ENCODE measurements around the gene ANXA11.
A peak's percentile ranks its signal among the peaks of the same experiment; 100 is the strongest.
"Not testable (repeated sequence)": the region's sequence is repeated elsewhere in the genome, so short reads cannot be mapped to it uniquely, and the experiment has no call there.

Gene ANXA11

DNA sequence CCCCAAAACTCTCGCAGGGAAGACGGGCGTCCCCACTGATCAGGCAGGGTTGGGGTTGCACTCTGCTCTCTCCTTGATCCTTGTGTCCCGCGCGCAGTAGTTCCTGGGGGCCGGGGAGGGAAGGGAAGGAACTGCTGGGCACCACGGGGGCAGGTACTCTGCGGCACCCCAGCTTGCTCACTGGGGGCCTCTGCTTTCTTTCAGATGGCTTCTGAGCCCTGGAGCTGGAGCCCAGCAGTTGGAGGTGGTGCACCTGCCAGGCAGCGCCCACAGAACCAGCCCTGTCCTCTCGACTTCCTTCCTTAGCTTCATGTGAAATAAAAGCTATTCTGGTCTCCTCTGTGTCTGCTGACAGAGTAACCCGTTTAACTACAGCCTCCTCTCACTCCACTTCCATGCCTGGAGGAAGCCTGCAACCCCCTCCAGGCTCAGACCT, 60.6 kb downstream of the ANXA11 start:
- peak; percentile 24 for DNase-seq

DNA sequence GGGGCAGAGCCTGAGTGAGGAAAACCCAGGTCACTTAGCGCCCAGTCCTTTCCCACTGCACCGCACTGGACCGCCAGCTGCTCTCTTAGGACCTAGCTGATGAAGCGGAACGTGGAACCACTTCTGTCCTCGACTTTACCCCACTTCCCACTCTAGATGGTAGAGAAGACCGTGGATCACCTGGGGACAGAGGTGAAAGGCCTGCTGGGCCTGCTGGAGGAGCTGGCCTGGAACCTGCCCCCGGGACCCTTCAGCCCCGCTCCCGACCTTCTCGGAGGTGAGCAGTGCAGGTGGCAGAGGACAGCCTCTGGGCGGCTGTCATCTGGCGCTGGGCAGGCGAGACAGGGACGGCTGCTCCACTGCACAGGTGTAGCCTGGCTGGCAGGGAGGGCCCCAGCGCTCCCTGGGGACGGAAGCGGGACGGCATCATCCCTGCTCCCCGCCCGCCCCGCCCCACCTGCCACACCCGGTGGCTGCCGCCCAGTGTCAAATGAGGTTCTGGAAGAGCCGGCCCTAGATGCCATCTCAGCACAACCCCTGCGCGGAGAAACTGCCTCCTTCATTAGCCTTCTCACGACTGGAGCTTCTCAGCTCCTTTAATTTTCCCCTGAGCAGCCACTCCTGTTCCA, 61.2 kb downstream of the ANXA11 start:
- DNase-seq, result peak; percentile 27

- no peak for DNase-seq
These were observed 63.5 kb downstream of the ANXA11 start for GRCh38 chr10:80141696-80142460.

DNA sequence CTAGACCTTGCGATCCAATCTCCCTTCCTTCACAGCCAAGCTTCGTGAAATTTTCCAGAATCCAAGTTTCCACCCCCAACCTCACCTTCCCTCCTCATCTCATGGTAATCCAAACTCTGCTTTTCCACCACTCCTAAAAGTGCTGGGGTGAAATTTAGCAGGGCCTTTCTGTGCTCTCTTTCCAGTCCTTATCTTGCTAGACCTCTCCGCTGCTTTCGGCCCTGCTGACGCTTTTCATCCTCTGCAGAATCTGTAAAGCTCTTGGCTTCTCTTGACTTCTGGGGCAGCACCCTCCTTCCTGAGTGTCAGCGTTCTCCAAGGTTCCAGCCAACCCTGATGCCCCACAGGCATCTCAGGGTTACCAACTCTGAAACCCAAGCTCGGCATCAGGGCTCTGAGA, 65.1 kb downstream of the ANXA11 start:
- no peak for DNase-seq

DNA sequence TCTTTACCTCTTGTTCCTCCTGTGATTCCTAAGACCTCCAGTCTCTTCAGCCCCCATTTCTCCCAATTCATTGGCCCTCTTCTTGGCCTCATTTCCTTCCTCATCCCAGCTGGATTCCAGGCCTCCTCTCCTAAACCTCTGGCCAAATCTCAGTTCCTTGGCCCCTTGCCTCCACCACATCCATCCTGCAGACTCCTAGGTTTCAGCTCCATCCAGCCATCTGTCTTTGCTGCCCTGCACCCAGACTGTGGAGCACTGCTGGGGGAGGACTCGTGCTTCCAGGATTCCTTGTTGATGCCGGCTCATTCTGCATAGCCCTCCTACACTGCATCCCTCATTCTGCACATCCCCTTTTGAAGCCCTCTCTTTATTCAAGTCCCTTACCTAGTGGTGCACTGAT, 66.1 kb downstream of the ANXA11 start:
- no peak for DNase-seq

GRCh38 chr10:80137920-80138319, 67.4 kb downstream of the ANXA11 start:
- no peak for DNase-seq

GRCh38 chr10:80137031-80137862, 68.1 kb downstream of the ANXA11 start:
- no peak for DNase-seq

DNA sequence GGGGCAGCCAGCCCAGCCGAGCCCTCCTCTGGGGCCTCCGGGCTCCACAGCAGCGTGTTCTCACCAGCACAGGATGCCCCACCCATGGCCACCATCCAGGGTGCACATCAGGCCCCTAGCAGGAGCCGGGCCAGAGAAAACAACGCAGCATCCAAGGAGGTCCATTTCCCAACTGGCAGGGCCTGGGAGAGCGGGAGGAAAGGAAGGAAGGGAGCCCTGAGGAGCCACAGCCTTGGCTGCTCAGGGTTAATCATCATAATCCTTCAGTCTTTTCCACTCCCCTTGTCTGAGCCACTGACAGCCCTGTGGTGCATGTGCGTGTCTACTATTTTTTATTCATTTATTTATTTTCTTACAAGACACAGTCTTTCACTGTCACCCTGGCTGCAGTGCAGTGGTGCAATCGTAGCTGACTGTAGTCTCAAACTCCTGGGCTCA, 69.2 kb downstream of the ANXA11 start:
- DNase-seq, result no peak

DNA sequence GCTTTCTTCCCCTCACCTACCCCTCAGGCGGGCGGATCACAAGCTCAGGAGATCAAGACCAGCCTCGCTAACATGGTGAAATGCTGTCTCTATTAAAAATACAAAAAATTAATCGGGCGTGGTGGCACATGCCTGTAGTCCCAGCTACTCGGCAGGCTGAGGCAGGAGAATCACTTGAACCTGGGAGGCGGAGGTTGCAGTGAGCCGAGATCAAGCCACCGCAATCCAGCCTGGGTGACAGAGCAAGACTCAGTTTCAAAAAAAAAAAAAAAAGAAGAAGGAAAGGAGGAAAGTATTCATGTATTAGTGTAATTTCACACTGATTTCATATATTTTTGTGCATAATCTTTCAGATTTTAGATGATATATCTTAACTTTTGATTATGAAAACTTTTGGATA, 71.7 kb downstream of the ANXA11 start:
- not testable (repeated sequence) for DNase-seq

DNA sequence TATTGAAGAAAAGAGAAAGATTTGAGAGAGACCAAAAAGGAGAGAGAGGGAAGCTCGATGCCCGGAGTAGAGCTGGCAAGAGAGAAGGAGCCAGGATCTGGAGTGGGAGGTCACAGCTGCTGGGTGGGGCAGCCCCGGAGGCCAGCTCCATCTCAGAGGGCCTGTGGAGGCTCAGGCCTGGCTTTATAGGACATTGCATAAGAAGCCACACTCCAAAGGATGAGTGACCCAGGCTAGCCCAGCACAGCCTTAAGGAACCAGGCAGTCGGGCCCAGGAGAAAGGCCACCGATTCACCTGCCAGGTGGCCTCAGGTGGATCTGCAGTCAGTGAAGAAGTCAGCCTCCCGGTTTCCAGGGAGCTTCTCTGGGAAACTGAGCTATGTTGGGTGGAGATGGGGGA, 72.1 kb downstream of the ANXA11 start:
- no peak for DNase-seq

- DNase-seq, result no peak
These were observed 72.8 kb downstream of the ANXA11 start, which contains the start of gene PLAC9 for GRCh38 chr10:80132299-80133139. Gene PLAC9, plus strand, starts transcription at chr10:80132730. Its CDS starts 33 bp downstream, at chr10:80132763.

DNA sequence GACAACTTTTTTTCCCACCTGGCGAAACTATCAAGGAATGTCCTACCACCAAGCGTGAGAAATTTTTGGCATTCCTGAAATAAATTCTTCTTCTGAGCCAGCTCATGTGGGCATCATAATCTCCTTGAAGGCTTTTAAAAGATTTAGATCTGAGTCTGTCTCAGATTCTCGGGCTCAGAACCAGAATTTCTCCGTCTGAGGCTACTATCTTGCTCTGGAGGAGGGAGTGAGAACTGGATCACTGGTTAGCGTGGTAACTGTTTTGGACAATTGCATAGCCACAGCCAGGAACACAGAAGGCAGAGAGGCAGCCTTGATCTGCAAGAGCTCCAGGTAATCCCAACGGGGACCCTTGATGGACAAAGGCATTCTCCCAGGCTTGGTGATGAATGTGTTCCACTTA, 73.8 kb downstream of the ANXA11 start:
- no peak for DNase-seq

GRCh38 chr10:80126876-80127275, 78.5 kb downstream of the ANXA11 start:
- no peak for DNase-seq

GRCh38 chr10:80122746-80123145, 82.6 kb downstream of the ANXA11 start:
- no peak for DNase-seq

GRCh38 chr10:80122110-80122710, 83.1 kb downstream of the ANXA11 start:
- no peak for DNase-seq

DNA sequence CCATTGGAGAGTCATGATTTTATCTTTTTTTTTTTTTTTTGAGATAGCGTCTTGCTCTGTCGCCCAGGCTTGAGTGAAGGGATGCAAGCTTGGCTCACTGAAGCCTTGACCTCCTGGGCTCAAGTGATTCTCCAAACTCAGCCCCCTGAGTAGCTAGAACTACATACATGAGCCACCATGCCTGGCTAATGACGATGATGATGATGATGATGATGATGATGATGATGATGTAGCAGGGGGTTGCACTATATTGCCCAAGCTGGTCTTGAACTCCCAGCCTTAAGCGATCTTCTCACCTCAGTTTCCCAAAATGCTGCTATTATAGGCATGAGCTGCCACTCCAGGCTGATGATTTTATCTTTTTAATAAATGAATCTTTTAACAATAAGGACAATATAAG, 86.7 kb downstream of the ANXA11 start:
- no peak for DNase-seq

DNA sequence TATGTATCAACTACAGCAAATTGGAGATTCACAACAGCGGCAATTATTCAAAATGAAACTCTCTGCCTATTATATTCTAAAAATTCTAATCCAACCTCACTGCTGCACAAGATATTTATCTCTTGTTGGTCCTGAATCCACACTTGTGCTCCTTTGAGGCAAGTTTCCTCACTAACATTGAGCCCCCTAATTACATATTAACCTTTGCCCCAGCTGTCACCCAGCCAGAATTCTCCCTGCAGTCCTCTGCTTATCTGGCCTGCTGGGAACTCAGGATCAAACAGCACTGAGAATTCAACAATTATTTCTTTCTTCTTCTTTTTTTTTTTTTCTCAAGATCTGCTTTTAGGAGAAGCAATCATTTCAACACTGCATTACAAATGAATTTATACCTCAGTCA, 94.4 kb downstream of the ANXA11 start:
- no peak for DNase-seq

DNA sequence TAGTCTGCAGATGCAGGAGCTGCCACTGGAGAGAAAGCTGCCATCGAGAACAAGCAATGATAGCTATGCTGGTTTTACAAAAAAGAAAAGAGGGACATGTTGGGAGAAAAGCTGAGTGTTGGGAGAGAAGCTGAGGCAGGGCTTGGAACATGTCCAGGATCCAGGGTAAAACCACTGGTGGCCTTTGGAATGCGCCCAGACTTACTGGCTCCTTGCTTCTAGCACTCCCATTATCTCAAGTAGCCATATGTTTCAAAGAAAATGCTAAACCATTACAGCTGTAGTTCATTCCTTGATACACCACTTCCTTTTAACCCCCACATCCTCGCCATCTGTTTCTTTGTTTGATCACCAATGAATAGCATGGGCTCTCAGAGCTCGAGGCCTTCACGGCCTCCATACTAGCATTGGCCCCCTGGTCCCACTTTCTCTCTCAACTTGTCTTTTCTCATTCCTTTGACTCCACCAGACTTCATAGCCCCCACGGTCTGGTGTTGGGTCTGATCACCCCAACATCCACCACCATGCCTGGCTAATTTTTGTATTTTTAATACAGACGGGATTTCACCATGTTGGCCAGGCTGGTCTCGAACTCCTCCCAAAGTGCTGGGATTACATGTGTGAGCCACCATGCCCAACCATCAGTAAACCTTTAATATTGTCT, 96.6 kb downstream of the ANXA11 start:
- no peak for DNase-seq

GRCh38 chr10:80104066-80104926, 101.0 kb downstream of the ANXA11 start:
- peak; percentile 47 for DNase-seq

Measured in CD4-positive, alpha-beta T cell treated with Interleukin-10 for 1 hour (primary cell).